ENCODE measurements around the gene XCL2.
"Not testable (repeated sequence)": the region's sequence is repeated elsewhere in the genome, so short reads cannot be mapped to it uniquely, and the experiment has no call there.

XCL2 gene

GRCh38 chr1:168543840-168544498, at the start of gene XCL2:
TSS of gene XCL2 (minus strand) at chr1:168543997. CDS start at chr1:168543964, 33 bp downstream.
- not testable (repeated sequence) for DNase-seq

- no peak for DNase-seq
These were observed 47.9 kb upstream of the XCL2 start for GRCh38 chr1:168591641-168592250.

GRCh38 chr1:168591066-168591465, 47.3 kb upstream of the XCL2 start:
- DNase-seq = no peak

GRCh38 chr1:168589167-168589566, 45.4 kb upstream of the XCL2 start:
- no peak for DNase-seq

- no peak for DNase-seq
These were observed 42.1 kb upstream of the XCL2 start for GRCh38 chr1:168585937-168586336.

- DNase-seq = no peak
These were observed 41.4 kb upstream of the XCL2 start for GRCh38 chr1:168585191-168585590.

- DNase-seq = no peak
These were observed 39.8 kb upstream of the XCL2 start for GRCh38 chr1:168583571-168583970.

GRCh38 chr1:168582688-168583336, 39.0 kb upstream of the XCL2 start:
- no peak for DNase-seq

GRCh38 chr1:168581817-168582572, 38.2 kb upstream of the XCL2 start:
- no peak for DNase-seq

GRCh38 chr1:168580991-168581390, 37.2 kb upstream of the XCL2 start:
- DNase-seq = not testable (repeated sequence)

- DNase-seq = not testable (repeated sequence)
These were observed 36.5 kb upstream of the XCL2 start for GRCh38 chr1:168580290-168580689.

GRCh38 chr1:168578531-168579185, 34.9 kb upstream of the XCL2 start:
- not testable (repeated sequence) for DNase-seq

GRCh38 chr1:168576245-168576688, 32.5 kb upstream of the XCL2 start, which contains the start of gene XCL1:
TSS of gene XCL1 (plus strand) at chr1:168576605. CDS start at chr1:168576638, 33 bp downstream.
- not testable (repeated sequence) for DNase-seq

- DNase-seq = not testable (repeated sequence)
These were observed 30.4 kb upstream of the XCL2 start for GRCh38 chr1:168574234-168574633.

- DNase-seq = no peak
These were observed 28.8 kb upstream of the XCL2 start for GRCh38 chr1:168572633-168573032.

- DNase-seq = no peak
These were observed 26.9 kb upstream of the XCL2 start for GRCh38 chr1:168570652-168571051.

- no peak for DNase-seq
These were observed 24.5 kb upstream of the XCL2 start for GRCh38 chr1:168568346-168568745.

GRCh38 chr1:168567568-168567967, 23.8 kb upstream of the XCL2 start:
- no peak for DNase-seq

GRCh38 chr1:168567007-168567406, 23.2 kb upstream of the XCL2 start:
- DNase-seq = no peak

GRCh38 chr1:168565825-168566224, 22.0 kb upstream of the XCL2 start:
- DNase-seq = no peak

- DNase-seq = no peak
These were observed 18.2 kb upstream of the XCL2 start for GRCh38 chr1:168561989-168562388.

GRCh38 chr1:168560370-168560769, 16.6 kb upstream of the XCL2 start:
- no peak for DNase-seq

GRCh38 chr1:168556647-168557046, 12.8 kb upstream of the XCL2 start:
- no peak for DNase-seq
